AG04450 (cell line): ENCODE measurements around the gene SNCB. TPM values are rescaled to one million over a fixed set of nuclear protein-coding genes. Genes with fewer than 3 reads are reported as not detected.

Experiments
- CTCF ChIA-PET: fragments of 300-600, 350-600 bp; formaldehyde crosslinking; extraction: SDS; loops from one replicate; lab custom pipeline; 2022; ENCODE audit warnings: antibody characterized with exemption, inconsistent platforms; lab: Charles Lee
- POLR2A ChIA-PET: fragments of 350-600 bp; formaldehyde crosslinking; extraction: SDS; loops from one replicate; lab custom pipeline; 2021; ENCODE audit warnings: antibody characterized with exemption, inconsistent platforms; lab: Yijun Ruan, JAX
- DNase-seq: peaks from one replicate; pipeline ENCODE4 v3.0.0-alpha.2; 2011; ENCODE audit warnings: low read depth, low spot score
- H3K27ac ChIP-seq: one replicate; pipeline ENCODE4 v1.5.1; 2012; ENCODE audit warnings: low read depth, low read length, control low read depth
- H3K27me3 ChIP-seq: one replicate; pipeline ENCODE4 v1.6.0; 2012; ENCODE audit warnings: low read length; ENCODE audit not compliant: control insufficient read depth, insufficient read depth
- H3K4me3 ChIP-seq: 2 replicates; pipeline ENCODE4 v1.5.1; 2011; ENCODE audit warnings: mild to moderate bottlenecking, low read depth, low read length, control low read depth
- H3K9me3 ChIP-seq: 2 replicates; pipeline ENCODE4 v1.5.1; 2012; ENCODE audit warnings: low read length; ENCODE audit not compliant: control insufficient read depth, insufficient read depth
- polyA plus RNA-seq: library from polyadenylated mRNA; depleted of rRNA; stranded (reverse); fragments of >200 nt; gene quantifications from 2 replicates; pipeline ENCODE4 v1.2.3, GENCODE V29; 2011
- TF ChIP-seq, protein P1 (sequence below): IDR thresholded peaks from 2 replicates; pipeline ENCODE4 v1.5.1; 2011; ENCODE audit warnings: low read depth, low read length, control low read depth, inconsistent platforms

The SNCB gene
- polyA plus RNA-seq, 1 experiment, result 0.17 TPM

DNA sequence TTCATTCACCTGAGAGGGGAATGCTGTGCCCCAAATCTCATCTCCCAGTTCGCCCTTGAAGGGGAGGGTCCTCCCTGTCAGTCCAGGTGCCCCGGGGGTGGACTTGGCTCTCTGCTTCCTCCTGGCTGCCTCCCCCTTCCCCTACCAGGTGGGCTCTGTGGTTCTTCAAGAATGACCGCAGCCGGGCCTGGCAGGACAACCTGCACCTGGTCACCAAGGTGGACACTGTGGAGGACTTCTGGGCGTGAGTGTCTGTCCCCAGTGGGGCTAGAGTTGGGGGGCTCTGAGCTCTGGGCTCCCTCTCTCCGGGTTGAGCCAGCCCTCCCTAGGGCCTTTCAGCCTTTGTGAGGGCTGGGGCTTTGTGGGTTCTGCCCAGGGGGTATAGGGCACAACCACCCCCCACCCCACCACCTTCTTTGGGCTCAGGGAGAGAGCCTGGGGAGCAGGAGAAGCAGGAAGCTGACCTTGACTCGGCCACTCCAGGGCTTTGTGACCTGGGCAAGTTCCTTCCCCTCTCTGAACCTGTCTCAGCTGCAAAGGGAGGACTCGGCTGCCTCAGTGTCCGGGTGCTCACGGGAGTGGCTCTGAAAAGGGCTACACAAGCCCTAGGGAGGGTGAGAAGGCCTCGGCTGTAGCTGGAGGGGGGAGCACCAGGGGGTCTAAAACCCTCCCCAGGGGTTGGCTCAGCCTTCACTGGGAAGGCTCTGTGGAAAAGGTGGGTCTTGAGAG lies 13.3 kb upstream of the SNCB start:
- Histone ChIP-seq H3K9me3 (no peaks in the 10 kb centered on the region; the same call in 1 of the 2 replicates), H3K4me3 (no peak overlapping the region), H3K27me3 (peaks cover 13% of the 10 kb centered on the region), H3K27ac (no peak overlapping the region)
- ChIA-PET CTCF (interaction anchor here (0.7 to 2.1 kb wide), 3 partner anchors 17 to 70 kb away, joined by 4 to 6 read pairs (median 5); no protein-coding TSS in a partner anchor), POLR2A (interaction anchor here (0.6 kb wide), 2 partner anchors 22 to 100 kb away, joined by 3 to 5 read pairs; no protein-coding TSS in a partner anchor)
- TF ChIP-seq, protein P1, sequence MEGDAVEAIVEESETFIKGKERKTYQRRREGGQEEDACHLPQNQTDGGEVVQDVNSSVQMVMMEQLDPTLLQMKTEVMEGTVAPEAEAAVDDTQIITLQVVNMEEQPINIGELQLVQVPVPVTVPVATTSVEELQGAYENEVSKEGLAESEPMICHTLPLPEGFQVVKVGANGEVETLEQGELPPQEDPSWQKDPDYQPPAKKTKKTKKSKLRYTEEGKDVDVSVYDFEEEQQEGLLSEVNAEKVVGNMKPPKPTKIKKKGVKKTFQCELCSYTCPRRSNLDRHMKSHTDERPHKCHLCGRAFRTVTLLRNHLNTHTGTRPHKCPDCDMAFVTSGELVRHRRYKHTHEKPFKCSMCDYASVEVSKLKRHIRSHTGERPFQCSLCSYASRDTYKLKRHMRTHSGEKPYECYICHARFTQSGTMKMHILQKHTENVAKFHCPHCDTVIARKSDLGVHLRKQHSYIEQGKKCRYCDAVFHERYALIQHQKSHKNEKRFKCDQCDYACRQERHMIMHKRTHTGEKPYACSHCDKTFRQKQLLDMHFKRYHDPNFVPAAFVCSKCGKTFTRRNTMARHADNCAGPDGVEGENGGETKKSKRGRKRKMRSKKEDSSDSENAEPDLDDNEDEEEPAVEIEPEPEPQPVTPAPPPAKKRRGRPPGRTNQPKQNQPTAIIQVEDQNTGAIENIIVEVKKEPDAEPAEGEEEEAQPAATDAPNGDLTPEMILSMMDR, result no peak
- DNase-seq, result no peak

DNA sequence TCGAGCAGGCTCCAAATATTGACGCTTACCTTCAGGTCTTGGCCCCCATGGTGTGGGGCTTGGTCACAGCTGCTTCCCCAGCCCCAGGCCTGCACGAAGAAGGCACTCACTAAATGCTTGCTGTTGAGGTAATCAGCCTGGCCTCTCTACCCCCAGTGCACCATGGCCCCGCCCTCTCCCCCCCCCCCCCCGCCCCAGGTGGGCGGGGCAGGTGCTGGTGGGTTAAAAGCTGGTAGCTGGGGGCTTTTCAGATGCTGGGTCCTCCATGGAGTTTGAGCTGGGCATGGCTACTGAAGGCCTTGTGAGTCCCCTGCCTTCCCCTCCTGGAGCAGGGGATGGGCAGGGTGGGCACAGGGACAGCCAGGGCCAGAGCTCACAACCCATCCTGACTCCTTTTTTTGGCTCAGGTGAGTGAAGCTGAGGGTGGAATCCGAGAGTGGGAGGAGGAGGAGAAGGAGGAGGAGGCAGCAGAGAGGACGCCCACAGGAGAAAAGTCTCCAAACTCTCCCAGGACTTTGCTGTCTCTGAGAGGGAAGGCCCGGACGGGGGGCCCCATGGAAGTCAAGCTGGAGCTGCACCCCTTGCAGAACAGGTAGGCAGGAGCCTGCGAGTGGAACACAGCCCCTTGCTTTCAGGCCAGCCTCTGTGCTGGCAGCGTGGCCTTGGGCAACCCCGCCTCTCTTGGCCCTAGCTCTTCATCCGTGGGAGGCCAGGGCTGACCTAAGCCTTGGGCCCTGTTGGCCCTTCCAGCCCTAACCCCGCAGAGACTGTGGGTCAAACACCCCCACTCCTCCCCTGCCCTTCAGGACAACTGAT lies 12.5 kb upstream of the SNCB start:
- no peak overlapping the region for H3K4me3 ChIP-seq
- ChIA-PET CTCF (interaction anchor here (0.5 to 2.1 kb wide), 2 partner anchors 21 to 269 kb away, joined by 3 to 5 read pairs; no protein-coding TSS in a partner anchor), POLR2A (no interaction called here)
- peaks cover 20% of the 10 kb centered on the region for H3K27me3 ChIP-seq
- no peak overlapping the region for H3K27ac ChIP-seq
- H3K9me3 ChIP-seq, result no peaks in the 10 kb centered on the region; the same call in 1 of the 2 replicates
- no peak for DNase-seq
- TF ChIP-seq, protein P1, result no peak

DNA sequence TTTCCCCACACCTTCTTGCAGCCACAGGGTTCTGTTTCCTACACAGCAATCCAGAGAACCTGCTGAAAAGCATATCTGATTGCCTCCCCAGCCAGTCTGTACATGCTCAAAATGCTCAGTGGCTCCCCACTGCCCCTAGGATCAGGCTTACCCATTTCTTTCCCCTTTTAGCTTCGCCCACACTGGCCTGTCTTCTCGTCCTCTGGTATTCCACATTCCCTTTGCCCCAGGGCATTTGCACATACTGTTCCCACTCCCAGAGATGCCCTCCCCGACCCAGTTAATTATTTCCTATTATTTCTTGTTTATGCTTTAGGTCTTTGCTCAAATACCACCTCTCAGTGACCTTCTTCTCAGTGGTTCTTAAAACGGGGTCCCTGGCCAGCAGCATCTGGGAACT lies 10.3 kb upstream of the SNCB start:
- CTCF ChIA-PET, result interaction anchor here (1.4 kb wide), 1 partner anchor 20 kb away, joined by 6 read pairs; no protein-coding TSS in a partner anchor
- POLR2A ChIA-PET, result no interaction called here
- no peak overlapping the region for H3K4me3 ChIP-seq

DNA sequence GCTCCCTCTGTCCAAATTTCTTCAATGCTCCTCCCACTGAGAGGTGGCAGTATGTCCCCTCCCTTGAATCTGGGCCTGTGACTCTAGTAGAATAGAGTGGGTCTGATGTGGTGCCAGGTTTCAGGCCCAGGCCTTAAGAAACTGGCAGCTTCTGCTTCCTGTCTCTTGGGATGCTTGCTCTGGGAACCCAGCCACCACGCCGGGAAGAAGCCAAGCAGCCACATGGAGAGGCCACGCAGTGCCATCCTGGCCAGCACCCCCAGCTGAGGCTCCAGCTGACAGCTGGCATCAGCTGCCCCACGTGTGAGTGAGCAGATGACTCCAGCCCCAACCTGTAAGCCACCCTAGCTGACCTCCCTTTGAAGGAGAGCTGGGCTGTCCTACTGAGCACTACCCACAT lies 9.6 kb upstream of the SNCB start:
- POLR2A ChIA-PET, result no interaction called here
- DNase-seq, result no peak
- Histone ChIP-seq H3K4me3 (no peak overlapping the region), H3K27me3 (peaks cover 39% of the 10 kb centered on the region), H3K9me3 (peaks cover 5% of the 10 kb centered on the region; the same call in 1 of the 2 replicates), H3K27ac (no peak overlapping the region)
- TF ChIP-seq, protein P1, result no peak
- CTCF ChIA-PET, result interaction anchor here (1.4 to 1.5 kb wide), 2 partner anchors 18 to 21 kb away, joined by 4 to 6 read pairs; no protein-coding TSS in a partner anchor

More for the DNA sequence above, 10.3 kb upstream of the SNCB start:
- Histone ChIP-seq H3K27me3 (peaks cover 34% of the 10 kb centered on the region), H3K27ac (no peak overlapping the region), H3K9me3 (peaks cover under 1% of the 10 kb centered on the region; the same call in 1 of the 2 replicates)
- no peak for DNase-seq
- TF ChIP-seq, protein P1, result no peak
